Ishikawa (cell line): ENCODE results near the gene UBL5.
A peak's percentile ranks its signal among the peaks of the same experiment; 100 is the strongest.

Experiments
- CEBPB ChIP-seq: IDR thresholded peaks from 2 replicates; pipeline ENCODE4 v1.6.1; 2012
- CREB1 ChIP-seq: IDR thresholded peaks from 2 replicates; pipeline ENCODE4 v1.6.1; 2012; ENCODE audit warnings: low read depth
- EGR1 ChIP-seq: IDR thresholded peaks from 2 replicates; pipeline ENCODE4 v1.6.1; 2012
- EP300 ChIP-seq: IDR thresholded peaks from 2 replicates; pipeline ENCODE4 v1.6.1; 2012; ENCODE audit warnings: borderline replicate concordance
- FOXM1 ChIP-seq: IDR thresholded peaks from 2 replicates; pipeline ENCODE4 v1.6.1; 2012; ENCODE audit warnings: low read depth, borderline replicate concordance
- MAX ChIP-seq: IDR thresholded peaks from 2 replicates; pipeline ENCODE4 v1.6.1; 2012
- NFIC ChIP-seq: IDR thresholded peaks from 2 replicates; pipeline ENCODE4 v1.6.1; 2012
- RAD21 ChIP-seq: IDR thresholded peaks from 2 replicates; pipeline ENCODE4 v1.6.1; 2012; ENCODE audit warnings: low read depth
- REST ChIP-seq: IDR thresholded peaks from 2 replicates; pipeline ENCODE4 v1.6.1; 2012; ENCODE audit warnings: low read depth, mild to moderate bottlenecking
- TAF1 ChIP-seq: IDR thresholded peaks from 2 replicates; pipeline ENCODE4 v1.6.1; 2012; ENCODE audit warnings: low read depth, mild to moderate bottlenecking
- TCF12 ChIP-seq: IDR thresholded peaks from 2 replicates; pipeline ENCODE4 v1.6.1; 2012; ENCODE audit warnings: low read depth
- TEAD4 ChIP-seq: IDR thresholded peaks from 2 replicates; pipeline ENCODE4 v1.6.1; 2012
- USF1 ChIP-seq: IDR thresholded peaks from 2 replicates; pipeline ENCODE4 v1.6.1; 2012
- YY1 ChIP-seq: IDR thresholded peaks from 2 replicates; pipeline ENCODE4 v1.6.1; 2012; ENCODE audit warnings: low read depth
- ZBTB7A ChIP-seq: IDR thresholded peaks from 2 replicates; pipeline ENCODE4 v1.6.1; 2012; ENCODE audit warnings: low read depth

The UBL5 gene

GRCh38 chr19:9827289-9828238, at the start of gene UBL5:
Gene UBL5, plus strand, starts transcription at chr19:9827918. Its CDS starts 420 bp downstream, at chr19:9828338.
- TF ChIP-seq CREB1 (no peak), CEBPB (no peak), TCF12 (peak; percentile 59), TAF1 (peak; percentile 88), MAX (peak; percentile 88), RAD21 (no peak), EGR1 (0 out of 2 replicates have a peak, but pooled peaks have one; percentile 26), EP300 (no peak; the same call in 1 of the 2 replicates), ZBTB7A (no peak), FOXM1 (no peak), NFIC (no peak), REST (no peak), USF1 (peak; percentile 61), YY1 (peak; percentile 48), TEAD4 (0 out of 2 replicates have a peak, but pooled peaks have one; percentile 8)

- TF ChIP-seq TEAD4 = no peak
- no peak for TF ChIP-seq FOXM1
Observed at GRCh38 chr19:9782338-9782737, 45.4 kb upstream of the UBL5 start.

- TF ChIP-seq CREB1 (no peak), ZBTB7A (peak; percentile 60; the same call in 1 of the 2 replicates), EGR1 (peak; percentile 32; the same call in 1 of the 2 replicates), RAD21 (no peak), MAX (peak; percentile 69), YY1 (peak; percentile 69; the same call in 1 of the 2 replicates), USF1 (no peak; the same call in 1 of the 2 replicates), EP300 (no peak), TCF12 (peak; percentile 53; the same call in 1 of the 2 replicates), TAF1 (peak; percentile 73)
Observed at GRCh38 chr19:9785367-9786331, 42.1 kb upstream of the UBL5 start.

- TF ChIP-seq CEBPB (peak; percentile 36; the same call in 1 of the 2 replicates), MAX (no peak)
Observed at GRCh38 chr19:9786342-9786741, 41.4 kb upstream of the UBL5 start.

- TF ChIP-seq TAF1 (no peak), CEBPB (no peak), MAX (no peak), EGR1 (no peak), YY1 (no peak), TCF12 (no peak), USF1 (no peak), TEAD4 (no peak)
Observed at GRCh38 chr19:9786819-9787218, 40.9 kb upstream of the UBL5 start.

GRCh38 chr19:9789066-9789465, 38.7 kb upstream of the UBL5 start:
- TF ChIP-seq CEBPB (no peak), YY1 (no peak), ZBTB7A (no peak), EGR1 (no peak), CREB1 (no peak), TAF1 (no peak), NFIC (no peak), TCF12 (no peak), MAX (no peak), TEAD4 (no peak), EP300 (no peak), RAD21 (no peak), FOXM1 (no peak)
